ENCODE results near the gene CYCS.

DNA sequence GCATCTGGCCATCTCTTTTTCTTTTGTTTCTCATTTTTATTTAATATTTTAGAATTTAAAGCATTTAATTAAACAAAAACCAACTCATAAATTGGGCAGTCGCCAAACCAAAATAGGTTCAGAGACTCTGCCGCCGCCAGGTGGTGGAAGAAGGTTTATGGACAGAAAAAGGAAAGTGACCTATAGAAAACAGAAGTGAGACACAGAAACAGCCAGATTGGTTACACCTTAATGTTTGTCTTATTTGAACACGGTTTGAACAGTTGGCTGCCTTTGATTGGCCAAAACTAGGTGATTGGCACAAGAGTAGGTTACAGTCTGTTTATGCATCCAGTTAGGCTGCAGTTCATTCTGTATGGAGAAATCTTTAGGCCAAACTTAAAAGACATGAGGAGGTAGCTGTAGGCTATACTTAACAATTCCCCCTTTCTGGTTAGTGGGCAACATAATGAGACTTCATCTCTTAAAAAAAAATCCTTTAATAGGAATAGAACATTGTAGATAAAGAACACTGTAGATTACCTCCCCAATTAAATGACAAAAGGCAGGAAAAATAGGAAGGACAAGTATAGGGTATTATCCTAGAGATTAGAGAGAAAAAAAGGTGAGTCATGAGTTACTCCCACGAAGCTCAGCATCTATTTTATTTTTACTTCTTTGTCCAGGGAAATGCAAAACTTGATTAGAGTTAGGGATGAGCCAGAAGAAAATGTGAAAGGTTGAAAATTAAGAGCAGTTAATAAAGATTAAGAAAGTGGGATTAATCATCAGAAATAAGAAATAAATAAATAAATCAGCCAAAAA lies 23.9 kb upstream of the CYCS start:
- TF ChIP-seq BRCA1 (IDR thresholded peaks at IDR 0.05; ENCODE audit: low read depth, low read length) (no peak), CEBPB (IDR thresholded peaks at IDR 0.05; ENCODE audit: borderline replicate concordance in 1 of 2, low read depth in 2 of 2, low read length in 2 of 2) (no peak), ESRRA (IDR thresholded peaks at IDR 0.05; ENCODE audit: low read length) (no peak)
- TF ChIP-seq, protein P1, sequence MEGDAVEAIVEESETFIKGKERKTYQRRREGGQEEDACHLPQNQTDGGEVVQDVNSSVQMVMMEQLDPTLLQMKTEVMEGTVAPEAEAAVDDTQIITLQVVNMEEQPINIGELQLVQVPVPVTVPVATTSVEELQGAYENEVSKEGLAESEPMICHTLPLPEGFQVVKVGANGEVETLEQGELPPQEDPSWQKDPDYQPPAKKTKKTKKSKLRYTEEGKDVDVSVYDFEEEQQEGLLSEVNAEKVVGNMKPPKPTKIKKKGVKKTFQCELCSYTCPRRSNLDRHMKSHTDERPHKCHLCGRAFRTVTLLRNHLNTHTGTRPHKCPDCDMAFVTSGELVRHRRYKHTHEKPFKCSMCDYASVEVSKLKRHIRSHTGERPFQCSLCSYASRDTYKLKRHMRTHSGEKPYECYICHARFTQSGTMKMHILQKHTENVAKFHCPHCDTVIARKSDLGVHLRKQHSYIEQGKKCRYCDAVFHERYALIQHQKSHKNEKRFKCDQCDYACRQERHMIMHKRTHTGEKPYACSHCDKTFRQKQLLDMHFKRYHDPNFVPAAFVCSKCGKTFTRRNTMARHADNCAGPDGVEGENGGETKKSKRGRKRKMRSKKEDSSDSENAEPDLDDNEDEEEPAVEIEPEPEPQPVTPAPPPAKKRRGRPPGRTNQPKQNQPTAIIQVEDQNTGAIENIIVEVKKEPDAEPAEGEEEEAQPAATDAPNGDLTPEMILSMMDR (IDR thresholded peaks at IDR 0.05 in 2 of 3, conservative IDR thresholded peaks at IDR 0.05 in 1 of 3; ENCODE audit: control insufficient read depth in 2 of 3, extremely low read depth in 1 of 3, insufficient read depth in 1 of 3, low read depth in 3 of 3, low read length in 3 of 3) = no peak
